ENCODE measurements around the gene TNRC6C.
"Not testable (repeated sequence)": the region's sequence is repeated elsewhere in the genome, so short reads cannot be mapped to it uniquely, and the experiment has no call there.

The TNRC6C gene

DNA sequence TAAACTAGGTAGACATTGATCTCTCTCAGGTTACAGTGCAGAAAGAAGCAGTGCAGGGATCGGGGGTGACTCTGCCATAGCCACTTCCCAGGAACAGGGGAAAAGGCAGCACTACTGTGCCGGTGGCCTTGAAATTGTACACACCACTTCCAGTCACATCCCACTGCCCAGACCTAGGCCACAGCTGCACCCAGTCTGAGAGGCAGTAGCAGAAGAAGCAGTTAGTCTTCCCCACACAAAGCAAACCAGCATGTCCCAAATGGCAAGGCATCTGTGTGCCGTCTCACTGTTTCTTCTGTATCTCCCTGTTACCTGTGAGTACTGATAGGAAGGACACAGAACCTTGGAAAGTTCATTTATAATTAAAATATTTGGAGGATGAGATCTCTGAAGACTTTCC, 123.0 kb downstream of the TNRC6C start:
- DNase-seq (ENCODE audit: low read depth in 2 of 2) = no peak

DNA sequence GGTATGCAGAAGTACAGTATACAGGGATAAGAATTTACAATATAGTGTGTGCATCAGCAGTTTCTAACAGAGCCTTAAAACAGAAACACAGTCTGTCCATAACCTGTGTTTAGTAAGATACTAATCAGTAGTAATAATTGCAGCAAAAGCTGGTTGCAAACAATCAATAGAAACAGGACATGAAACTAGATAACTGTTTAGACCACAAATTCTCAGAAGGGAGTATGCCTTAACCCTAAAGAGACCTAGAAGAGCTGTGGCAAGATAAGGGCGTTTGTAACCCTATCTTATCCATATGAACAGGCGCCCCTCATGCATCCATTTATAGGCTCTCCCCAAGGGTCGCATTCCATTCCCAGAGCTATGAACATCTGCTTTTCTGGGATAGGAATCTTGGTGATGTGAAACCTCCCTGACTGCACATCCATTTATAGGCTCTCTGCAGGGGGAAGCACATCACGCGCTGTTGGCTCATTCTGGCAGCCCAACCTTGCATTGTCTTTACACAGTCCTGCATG, 123.9 kb downstream of the TNRC6C start:
- not testable (repeated sequence) for DNase-seq (ENCODE audit: low read depth in 2 of 2)

DNA sequence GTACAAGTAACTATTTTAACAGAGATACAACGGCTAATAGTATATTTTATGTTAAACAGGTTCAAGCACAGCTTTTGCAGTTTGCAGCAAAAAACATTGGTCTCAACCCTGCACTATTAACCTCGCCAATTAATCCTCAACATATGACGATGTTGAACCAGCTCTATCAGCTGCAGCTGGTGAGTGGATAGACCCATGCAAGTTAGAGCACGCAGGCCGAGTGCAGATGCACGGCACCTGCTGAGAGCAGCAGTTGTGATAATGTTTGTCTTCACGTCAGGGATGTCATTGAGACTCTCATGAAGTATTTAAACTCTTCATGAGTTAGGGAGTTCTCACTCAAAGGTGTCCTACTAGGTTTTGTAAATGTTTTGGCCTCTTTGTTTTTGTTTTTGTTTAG, 124.5 kb downstream of the TNRC6C start:
- no peak for DNase-seq (ENCODE audit: low read depth in 2 of 2)

DNA sequence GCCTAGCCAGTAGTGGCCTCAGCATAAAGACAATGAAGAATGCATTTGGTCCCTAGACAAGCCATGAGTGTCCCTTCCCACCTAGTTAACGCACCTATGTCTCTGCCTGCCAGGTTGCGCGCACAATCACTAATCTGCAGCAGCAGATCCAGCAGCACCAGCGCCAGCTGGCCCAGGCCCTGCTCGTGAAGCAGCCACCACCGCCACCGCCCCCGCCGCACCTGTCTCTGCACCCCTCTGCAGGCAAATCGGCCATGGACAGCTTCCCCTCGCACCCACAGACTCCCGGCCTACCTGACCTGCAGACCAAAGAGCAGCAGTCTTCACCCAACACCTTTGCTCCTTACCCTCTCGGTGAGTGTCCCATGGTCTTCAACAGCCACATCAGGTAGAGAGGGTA, 128.2 kb downstream of the TNRC6C start:
- no peak for DNase-seq (ENCODE audit: low read depth in 2 of 2)

DNA sequence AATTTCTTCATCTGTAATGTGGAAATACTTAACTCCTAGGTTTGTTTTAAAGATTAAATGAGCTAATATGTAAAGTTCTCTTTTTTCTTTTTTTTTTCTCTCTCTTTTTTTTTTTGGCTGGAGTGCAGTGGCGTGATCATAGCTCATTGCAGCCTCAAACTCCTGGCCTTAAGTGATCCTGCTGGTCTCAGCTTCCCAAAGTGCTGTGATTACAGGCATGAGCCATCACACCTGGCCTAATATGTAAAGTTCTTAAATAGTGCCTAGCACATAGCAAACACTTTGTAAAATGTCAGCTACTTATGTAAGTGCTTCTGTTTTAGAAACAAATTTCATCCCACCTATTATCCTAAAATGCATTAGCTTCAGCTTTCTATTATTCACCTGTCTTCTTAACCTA, 130.0 kb downstream of the TNRC6C start:
- DNase-seq (ENCODE audit: low read depth in 2 of 2) = no peak

DNA sequence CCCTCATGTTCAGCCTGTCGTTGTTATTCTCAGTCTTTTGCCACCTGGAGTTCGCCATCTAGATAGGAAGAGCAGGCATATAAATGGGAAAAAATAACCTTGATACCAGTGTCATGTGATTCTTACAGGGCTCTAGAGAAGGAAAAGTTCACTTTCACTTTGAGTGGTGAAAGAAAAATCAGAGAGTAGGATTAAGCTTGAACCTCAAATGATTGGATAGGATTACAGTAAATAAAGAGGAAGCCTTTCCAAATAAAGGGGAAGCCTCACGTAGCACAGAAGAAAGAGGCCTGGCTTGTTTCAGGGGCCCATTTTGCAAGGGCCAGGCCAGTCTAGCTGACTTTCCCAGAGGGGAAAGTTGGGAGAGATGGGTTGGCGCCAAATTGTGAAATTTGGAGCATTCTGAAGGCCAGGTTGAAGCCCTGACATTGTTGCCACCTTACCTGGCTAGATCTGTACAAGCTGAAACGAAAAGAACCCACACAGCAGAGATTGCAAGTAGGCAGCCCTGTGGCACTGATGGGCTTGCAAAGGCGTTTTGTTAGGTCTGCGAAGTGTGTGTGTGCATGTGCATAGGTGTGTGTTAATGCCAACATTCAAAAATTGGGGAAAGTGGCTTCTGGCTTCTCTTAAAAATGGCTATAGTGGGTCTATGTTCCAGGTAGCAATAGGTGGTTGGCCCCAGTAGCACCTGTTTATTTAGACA, 131.2 kb downstream of the TNRC6C start:
- no peak for DNase-seq (ENCODE audit: low read depth in 2 of 2)

DNA sequence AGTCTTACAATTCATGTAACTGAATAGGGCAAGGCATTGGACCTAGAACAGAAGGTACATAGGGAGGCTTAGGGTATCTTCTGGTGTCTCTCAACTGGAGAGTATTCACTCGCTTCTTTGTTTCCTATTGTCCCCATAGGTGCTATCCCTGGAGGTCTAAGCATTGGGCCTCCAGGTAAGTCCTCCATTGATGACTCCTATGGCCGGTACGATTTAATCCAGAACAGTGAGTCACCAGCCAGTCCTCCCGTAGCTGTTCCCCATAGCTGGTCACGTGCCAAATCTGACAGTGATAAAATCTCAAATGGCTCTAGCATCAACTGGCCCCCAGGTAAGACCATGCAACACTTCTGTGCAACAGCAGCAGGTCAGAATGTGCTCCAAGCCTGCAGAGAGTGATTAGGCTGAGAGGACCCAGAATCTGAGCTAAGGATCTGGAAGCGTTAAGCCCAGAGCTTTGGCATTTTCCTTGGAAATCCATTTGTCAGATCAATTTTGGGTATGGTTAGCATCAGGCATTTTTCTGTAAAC, 134.4 kb downstream of the TNRC6C start:
- no peak for DNase-seq (ENCODE audit: low read depth in 2 of 2)

DNA sequence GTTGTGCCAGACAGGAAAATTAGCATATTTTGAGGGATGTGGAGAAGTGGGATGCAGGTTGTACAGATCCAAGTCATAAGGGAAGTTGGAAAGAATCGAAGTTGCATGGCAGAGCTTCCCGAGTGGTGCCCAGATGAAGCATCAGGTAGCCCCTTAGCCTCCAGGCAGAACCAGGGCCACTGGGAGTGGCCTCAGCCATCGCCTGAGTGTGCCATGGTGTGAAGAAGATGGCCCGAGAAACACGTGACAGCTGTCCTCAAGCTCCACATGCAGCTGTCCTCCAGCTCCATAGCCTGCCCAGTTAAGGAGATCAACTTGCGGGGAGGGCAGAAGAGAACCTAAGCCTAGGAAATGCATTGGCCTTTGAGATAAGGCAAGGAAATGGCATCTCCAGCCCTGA, 136.5 kb downstream of the TNRC6C start:
- no peak for DNase-seq (ENCODE audit: low read depth in 2 of 2)

DNA sequence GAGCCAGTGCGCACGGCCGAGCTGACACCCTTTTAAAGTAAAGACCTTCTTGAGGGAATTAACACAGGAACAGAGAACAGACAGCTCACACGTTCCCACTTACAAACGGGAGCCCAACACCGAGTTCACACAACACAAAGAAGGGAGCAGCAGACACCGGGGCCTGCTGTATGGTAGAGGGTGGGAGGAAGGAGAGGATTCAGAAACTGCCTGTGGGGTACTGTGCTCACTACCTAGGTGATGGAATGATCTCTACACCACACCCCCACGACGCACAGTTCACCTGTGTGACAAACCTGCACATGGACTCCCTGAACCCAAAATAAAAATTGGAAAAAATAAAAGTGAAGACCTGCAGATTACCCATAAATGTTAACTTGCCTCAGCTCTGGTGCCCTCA, 137.6 kb downstream of the TNRC6C start:
- no peak for DNase-seq (ENCODE audit: low read depth in 2 of 2)

DNA sequence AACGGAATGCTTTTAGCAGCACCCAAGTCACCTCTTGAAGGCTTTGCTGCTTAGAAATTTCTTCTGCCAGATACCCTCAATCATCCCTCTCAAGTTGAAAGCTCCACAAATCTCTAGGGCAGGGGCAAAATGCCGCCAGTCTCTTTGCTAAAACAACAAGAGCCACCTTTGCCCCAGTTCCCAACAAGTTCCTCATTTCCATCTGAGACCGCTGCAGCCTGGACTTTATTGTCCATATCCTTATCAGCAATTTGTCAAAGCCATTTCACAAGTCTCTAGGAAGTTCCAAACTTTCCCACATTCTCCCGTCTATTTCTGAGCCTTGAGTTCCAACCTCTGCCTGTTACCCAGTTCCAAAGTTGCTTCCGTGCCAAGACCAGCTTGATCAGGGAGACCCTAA, 142.6 kb downstream of the TNRC6C start:
- DNase-seq (ENCODE audit: low read depth in 2 of 2) = no peak

DNA sequence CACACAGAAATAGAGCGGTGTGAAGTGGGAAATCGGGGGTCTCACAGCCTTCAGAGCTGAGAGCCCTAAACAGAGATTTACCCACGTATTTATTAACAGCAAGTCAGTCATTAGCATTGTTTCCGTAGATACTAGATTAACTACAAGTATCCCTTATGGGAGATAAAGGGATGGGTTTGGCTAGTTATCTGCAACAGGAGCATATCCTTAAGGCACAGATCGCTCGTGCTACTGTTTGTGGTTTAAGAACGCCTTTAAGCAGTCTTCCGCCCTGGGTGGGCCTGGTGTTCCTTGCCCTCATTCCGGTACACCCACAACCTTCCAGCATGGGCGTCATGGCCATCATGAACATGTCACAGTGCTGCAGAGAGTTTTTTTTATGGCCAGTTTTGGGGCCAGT, 143.0 kb downstream of the TNRC6C start:
- DNase-seq (ENCODE audit: low read depth in 2 of 2) = no peak

DNA sequence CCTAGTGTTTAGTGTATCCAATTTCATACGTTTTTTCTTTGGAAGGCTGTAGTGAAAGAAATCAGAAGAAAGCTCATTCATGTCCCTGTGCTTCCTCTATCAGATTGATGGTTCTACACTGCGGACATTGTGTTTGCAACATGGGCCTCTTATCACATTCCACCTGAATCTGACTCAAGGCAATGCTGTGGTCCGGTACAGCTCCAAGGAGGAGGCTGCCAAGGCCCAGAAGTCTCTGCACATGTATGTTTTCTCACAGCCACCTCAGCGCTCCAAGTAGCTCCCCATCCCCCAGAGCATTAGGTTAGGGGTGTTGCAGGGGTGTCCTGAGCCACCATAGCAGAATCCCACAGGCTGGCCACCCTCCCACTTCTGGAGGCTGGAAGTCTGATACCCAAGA, 144.8 kb downstream of the TNRC6C start:
- DNase-seq (ENCODE audit: low read depth in 2 of 2) = no peak

DNA sequence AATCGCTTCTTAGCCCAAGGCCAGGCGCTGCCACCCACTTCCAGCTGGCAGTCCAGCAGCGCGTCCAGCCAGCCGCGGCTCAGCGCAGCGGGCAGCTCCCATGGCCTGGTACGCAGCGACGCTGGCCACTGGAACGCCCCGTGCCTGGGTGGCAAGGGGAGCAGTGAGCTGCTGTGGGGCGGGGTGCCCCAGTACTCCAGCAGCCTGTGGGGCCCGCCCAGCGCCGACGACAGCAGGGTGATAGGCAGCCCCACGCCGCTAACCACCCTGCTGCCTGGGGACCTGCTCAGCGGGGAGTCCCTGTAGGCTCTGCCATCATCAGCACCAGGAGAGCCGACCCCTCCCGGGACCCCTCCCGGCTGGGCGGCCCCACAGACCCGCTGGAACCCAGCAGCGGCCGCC, 146.0 kb downstream of the TNRC6C start:
- no peak for DNase-seq (ENCODE audit: low read depth in 2 of 2)

DNA sequence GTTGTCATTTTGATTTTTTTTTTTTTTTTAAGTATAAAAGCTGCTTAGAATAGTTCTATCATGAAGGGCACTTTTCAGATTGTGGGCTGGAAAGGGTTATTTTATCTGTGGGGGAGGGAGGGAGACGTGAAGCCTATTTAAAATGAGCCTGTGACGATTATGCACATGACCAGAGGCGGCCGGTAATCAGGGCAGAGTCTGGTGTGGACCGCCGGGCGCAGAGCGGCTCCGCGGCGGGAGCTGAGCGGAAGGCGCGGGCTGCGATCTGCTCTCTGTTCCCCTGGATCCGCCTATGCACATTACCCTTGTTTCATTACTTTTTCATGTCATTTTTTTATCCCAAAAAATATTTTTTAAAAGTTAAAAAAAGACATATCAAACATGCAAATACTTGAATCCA, 146.6 kb downstream of the TNRC6C start:
- no peak for DNase-seq (ENCODE audit: low read depth in 2 of 2)

DNA sequence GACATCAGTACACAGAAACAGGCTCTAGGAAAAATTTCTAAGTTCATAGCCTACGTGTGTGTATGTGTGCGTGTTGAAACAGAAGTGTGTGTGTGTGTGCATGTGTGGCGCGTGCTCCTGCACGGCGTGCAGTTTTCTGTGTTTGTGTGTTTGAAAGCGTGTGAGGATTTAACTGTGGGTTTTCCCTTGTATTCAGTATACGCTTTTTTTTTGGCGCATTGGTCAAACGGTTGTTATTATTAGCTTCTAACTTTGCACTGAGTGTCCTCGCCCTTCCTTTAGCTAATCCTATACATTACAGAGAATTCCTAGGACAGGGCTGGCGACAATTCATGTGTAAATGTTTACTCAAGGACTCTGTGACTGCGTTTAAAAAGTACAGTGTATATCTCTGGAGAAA, 147.0 kb downstream of the TNRC6C start:
- no peak for DNase-seq (ENCODE audit: low read depth in 2 of 2)

DNA sequence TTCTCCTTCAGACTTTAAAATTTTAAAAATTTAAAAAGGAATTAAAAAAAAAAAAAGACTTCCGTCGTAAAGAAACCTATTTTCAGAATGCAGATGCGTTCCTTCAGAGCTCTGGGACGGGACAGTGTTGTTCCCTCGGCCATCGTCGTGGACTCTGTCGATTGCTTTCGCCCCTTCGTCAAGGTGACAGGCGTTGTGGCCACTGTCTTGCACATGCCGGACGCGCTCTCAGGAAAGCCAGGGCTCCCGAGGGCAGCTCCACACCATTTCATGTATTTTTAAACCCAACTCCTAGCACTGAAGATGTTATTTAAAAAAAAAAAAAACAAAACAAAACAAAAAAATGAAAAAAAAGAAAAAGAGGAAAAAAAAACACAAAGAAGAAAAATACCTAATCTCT, 147.7 kb downstream of the TNRC6C start:
- no peak for DNase-seq (ENCODE audit: low read depth in 2 of 2)

DNA sequence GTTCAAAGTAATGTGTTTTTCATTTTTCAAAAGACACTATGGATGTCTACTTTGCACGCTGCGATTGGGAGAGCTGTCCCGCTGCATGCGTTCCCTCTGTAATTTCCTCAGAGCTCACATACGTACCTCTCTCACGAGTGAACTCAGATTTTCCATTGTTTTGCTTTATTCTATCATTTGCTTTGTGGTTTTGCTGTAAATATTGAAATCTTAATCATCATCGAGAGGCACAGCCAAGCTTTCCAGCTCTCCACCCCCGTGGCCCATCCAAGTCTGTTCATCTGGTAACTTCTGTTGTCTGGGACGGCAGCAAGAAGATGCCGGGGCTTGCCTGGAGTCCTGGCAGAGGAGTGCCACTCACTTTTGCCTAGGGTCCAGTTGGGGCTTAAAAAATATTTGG, 149.0 kb downstream of the TNRC6C start:
- no peak for DNase-seq (ENCODE audit: low read depth in 2 of 2)

DNA sequence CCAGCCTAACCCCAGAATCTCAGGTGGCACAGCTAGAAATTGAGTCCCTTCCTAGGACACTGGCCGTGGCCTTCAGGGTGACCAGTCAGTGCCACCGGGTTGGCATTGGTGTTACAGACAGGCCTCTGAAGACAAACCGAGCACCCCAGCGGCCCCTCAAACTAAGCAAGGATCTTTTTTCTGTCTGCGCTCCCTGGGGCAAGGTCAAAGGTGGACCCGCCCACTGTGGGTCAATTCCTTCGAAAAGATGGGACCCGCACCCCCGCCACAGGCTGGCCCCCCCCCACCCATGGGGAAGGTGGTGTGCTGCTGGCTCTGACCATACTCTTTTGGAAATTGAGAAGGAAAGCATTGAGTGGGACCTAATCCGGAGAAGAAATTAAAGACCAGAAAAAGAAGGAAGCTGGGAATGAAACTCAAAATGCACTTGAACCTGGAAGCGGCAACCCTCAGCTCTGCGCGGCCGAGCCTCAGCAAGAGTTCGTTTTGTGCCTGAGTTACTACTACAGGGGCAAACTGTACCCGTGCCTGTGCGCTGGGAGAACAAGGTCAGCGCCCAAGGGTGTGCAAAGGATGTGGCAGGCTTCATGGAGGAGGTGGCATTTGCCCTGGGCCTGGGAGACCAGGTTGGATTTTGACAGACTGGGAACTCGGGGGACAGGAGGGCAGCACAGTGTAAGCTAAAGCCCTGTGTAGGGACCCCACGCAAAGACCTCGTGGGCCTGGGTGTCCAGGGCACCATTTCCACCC, 149.6 kb downstream of the TNRC6C start:
- no peak for DNase-seq (ENCODE audit: low read depth in 2 of 2)

DNA sequence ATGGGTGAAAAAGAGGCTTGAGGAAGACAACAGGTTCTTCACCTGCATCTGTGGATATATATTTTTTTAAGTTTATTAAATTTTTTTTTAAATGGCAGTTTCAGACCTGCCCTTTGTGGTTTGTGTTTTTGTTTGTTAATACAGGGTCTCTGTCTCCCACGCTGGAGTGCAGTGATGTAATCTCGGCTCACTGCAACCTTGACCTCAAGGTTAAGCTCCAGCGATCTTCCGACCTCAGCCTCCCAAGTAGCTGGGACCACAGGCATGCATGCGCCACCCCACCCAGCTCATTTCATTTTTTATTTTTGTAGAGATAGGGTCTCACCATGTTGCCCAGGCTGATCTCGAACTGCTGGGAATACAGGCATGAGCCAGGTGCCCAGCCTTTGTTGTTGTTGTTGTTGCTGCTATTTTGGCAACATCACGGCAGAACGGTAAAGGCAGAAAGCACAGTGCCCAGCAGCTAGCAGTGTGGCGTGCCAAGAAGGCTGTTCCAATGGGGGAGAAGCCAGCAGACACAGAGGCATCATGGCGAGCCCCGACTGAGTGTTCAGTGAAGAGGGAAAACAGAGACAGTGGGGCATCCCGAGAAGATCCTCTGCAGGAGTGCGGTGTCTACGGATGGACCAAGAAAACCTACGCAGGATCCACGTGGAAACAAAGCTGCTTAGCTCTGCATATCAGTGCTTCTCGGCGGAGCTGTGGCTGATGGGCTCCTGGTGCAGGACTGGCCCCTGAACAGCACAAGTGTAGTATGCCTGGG, 150.4 kb downstream of the TNRC6C start:
- no peak for DNase-seq (ENCODE audit: low read depth in 2 of 2)

DNA sequence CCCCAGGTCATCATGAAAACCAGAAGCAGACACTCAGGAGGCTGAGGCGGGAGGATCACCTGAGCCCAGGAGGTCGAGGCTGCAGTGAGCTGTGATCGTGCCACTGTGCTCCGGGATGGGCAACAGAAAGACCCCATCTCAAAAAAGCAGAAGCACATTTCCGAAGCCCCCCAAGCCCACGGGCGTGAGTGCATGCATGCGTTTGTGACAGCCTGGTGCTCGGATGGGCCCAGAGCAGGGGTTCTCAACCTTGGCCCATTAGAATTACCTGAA, 150.9 kb downstream of the TNRC6C start:
- no peak for DNase-seq (ENCODE audit: low read depth in 2 of 2)

DNA sequence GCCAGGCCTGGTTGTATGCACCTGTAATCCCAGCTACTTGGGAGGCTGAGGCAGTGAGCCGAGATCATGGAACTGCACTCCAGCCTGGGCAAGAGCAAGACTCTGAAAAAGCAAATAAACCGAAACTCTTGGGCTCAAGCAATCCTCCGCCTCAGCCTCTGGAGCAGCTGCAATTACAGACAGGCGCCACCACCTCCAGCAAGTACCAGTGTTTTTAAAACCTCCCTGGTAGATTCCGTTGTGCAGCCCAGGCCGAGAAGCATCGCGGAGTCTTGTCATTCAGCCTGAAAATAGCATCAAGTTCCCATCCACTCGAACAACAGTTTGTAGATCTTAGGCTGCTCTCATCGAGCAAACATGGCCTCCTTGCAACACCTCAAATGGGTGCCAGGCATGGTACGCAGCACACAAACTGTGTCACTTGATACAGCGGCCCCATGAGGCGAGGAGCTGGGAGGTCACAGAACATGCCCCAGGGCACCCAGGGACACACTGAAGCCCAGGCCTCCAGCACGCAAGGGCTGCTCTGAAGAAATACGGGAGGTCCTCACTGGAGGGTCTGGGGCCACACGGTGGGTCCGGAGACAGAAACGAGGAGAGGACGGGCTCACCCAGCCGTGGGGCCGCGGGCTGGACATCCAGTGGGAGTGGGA, 152.0 kb downstream of the TNRC6C start:
- DNase-seq (ENCODE audit: low read depth in 2 of 2) = no peak
